IPS-18c (cell line): ENCODE data around the gene STK25.

Source experiments
- H3K4me3 ChIP-seq: 2 replicates; pipeline ENCODE4 v1.7.0; 2013; ENCODE audit warnings: low read depth, mild to moderate bottlenecking, low read length, moderate library complexity; ENCODE audit not compliant: insufficient read depth
- H3K9me3 ChIP-seq: one replicate; pipeline ENCODE4 v1.6.1; 2013; ENCODE audit warnings: mild to moderate bottlenecking, low read length, moderate library complexity; ENCODE audit not compliant: control insufficient read depth, insufficient read depth

Gene STK25

GRCh38 chr2:241489088-241489487, 19.3 kb downstream of the STK25 start:
- H3K4me3 ChIP-seq, result no peak overlapping the region
- no peaks in the 10 kb centered on the region for H3K9me3 ChIP-seq

GRCh38 chr2:241485172-241485911, 23.0 kb downstream of the STK25 start:
- Histone ChIP-seq H3K9me3 (no peaks in the 10 kb centered on the region), H3K4me3 (no peak overlapping the region)

GRCh38 chr2:241483305-241483704, 25.1 kb downstream of the STK25 start:
- Histone ChIP-seq H3K4me3 (no peak overlapping the region), H3K9me3 (no peaks in the 10 kb centered on the region)

GRCh38 chr2:241482126-241482955, 26.0 kb downstream of the STK25 start:
- Histone ChIP-seq H3K9me3 (no peaks in the 10 kb centered on the region), H3K4me3 (no peak overlapping the region)

GRCh38 chr2:241481687-241482086, 26.7 kb downstream of the STK25 start:
- Histone ChIP-seq H3K4me3 (no peak overlapping the region), H3K9me3 (no peaks in the 10 kb centered on the region)

- H3K9me3 ChIP-seq, result no peaks in the 10 kb centered on the region
- H3K4me3 ChIP-seq, result no peak overlapping the region
Observed at GRCh38 chr2:241479026-241479898, 29.1 kb downstream of the STK25 start.

- Histone ChIP-seq H3K4me3 (no peak overlapping the region), H3K9me3 (no peaks in the 10 kb centered on the region)
Observed at GRCh38 chr2:241478166-241478565, 30.2 kb downstream of the STK25 start.

GRCh38 chr2:241475267-241475666, 33.1 kb downstream of the STK25 start:
- Histone ChIP-seq H3K4me3 (no peak overlapping the region), H3K9me3 (no peaks in the 10 kb centered on the region)

GRCh38 chr2:241473399-241473798, 35.0 kb downstream of the STK25 start:
- Histone ChIP-seq H3K4me3 (no peak overlapping the region), H3K9me3 (no peaks in the 10 kb centered on the region)

- Histone ChIP-seq H3K9me3 (no peaks in the 10 kb centered on the region), H3K4me3 (no peak overlapping the region)
Observed at GRCh38 chr2:241469746-241470145, 38.6 kb downstream of the STK25 start.

GRCh38 chr2:241468476-241468781, 40.0 kb downstream of the STK25 start:
- Histone ChIP-seq H3K9me3 (no peaks in the 10 kb centered on the region), H3K4me3 (no peak overlapping the region)

GRCh38 chr2:241467777-241468475, 40.5 kb downstream of the STK25 start:
- H3K4me3 ChIP-seq, result no peak overlapping the region
- H3K9me3 ChIP-seq, result no peaks in the 10 kb centered on the region

GRCh38 chr2:241466230-241466629, 42.2 kb downstream of the STK25 start:
- Histone ChIP-seq H3K4me3 (no peak overlapping the region), H3K9me3 (no peaks in the 10 kb centered on the region)

- Histone ChIP-seq H3K9me3 (no peaks in the 10 kb centered on the region), H3K4me3 (no peak overlapping the region)
Observed at GRCh38 chr2:241465543-241465942, 42.8 kb downstream of the STK25 start.

- H3K4me3 ChIP-seq, result no peak overlapping the region
Observed at GRCh38 chr2:241463276-241464135, 44.9 kb downstream of the STK25 start.

More at GRCh38 chr2:241463276-241464135, 44.9 kb downstream of the STK25 start:
- H3K9me3 ChIP-seq, result no peaks in the 10 kb centered on the region
